HG03060 (cell line): Measurements from ENCODE around the gene GRIK1.

Experiments
- ATAC-seq: cut with Tn5 transposase; IDR thresholded peaks from one replicate; pipeline ENCODE4 v1.9.1; 2021; ENCODE audit warnings: low read depth, moderate number of reproducible peaks; ENCODE audit not compliant: unreplicated experiment

GRIK1 gene

DNA sequence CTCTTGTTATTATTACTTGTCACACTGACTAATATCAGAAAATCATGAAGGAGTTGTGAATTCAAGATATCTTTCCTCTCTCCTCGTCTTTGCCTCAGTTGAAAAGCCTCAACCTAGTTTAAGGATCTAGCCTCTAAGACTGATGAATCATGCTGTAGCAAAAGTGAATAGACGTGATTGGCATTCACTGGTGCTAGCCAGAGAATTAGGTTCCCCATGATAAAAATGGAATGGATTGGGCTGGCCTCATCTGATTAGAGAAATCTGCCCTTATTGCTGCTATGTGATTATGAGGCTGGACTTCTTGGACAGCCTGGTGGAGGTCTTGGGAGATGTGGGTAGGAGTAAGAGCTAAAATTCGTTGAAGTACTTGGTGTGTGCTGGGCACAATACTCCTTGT is 432.8 kb downstream of the GRIK1 start:
- no peak for ATAC-seq

DNA sequence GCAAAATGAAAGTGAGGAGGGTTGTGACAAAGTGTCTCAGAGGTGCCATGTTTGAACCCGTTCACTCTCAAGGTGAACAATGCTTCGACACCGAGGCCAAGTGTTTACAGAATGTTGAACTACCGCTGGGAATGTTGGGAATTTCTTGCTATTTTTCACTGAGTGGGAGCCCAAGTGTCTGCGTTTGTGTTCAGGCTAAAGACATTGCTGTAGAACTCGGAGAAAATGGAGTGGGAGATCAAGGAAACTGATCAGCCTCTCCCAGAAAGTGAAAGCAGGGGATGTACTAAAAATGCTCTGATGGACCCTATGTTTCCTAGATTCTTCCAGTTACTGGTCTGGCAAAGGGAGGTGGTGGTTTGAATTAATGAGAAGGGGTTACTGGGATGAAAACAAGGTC is 433.6 kb downstream of the GRIK1 start:
- no peak for ATAC-seq

GRCh38 chr21:29504751-29505321 is 435.0 kb downstream of the GRIK1 start:
- ATAC-seq = no peak

DNA sequence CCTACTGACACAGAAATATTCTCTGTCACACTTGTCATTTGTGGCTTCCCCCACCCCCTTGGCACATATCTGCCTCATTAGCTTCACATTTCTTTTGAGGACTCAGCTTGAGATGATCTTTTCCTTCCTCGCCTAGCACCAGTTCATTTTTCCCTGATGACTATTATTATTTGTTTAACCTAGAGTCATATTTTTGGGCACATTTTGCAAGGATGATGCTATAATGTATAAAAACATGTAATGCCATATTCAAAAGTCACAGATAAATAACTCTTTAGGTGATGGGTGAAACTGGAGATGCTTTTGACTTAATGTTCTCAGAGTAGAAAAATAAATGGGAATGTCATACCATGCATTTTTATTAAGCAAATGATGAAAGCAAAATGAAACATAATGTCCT is 438.3 kb downstream of the GRIK1 start:
- no peak for ATAC-seq

GRCh38 chr21:29499734-29500343 is 440.0 kb downstream of the GRIK1 start:
- no peak for ATAC-seq

DNA sequence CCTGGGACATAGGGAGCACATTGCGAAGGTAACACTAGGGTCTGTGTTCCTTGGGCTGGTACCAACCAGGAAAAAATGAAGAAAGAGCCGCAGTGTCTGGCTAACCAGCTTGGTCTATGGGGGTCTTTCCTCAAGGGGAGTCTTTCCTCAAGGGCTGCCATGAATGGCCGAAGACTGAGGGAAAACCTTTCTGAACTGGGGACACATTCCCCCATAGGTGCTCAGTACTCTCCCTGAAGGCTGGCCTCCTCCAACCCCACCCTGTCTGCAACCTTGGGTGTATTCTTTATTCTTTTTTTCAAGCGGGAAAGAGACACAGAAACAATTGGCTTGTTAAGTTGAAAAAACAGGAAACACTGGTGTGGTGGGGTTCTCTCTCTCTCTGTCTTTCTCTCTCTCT is 440.6 kb downstream of the GRIK1 start:
- no peak for ATAC-seq

DNA sequence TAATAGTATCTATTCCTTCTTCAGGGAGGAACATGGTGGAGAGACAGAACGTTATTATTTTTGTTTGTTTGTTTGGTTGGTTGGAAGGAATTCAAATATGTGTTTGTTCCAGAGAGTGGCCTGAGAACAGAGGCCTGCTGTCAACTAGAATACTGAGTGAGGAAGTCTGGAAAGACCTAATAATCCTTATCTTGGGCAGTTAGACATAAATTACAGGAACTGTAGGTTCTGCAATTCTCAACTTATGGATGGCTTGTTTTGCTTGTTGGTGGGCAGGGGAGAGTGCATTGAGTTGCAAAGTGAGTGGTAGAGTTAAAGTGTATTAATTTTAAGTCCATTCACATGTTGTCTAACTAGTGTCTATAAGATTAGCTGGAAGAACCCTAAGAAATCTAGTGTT is 443.5 kb downstream of the GRIK1 start:
- no peak for ATAC-seq

DNA sequence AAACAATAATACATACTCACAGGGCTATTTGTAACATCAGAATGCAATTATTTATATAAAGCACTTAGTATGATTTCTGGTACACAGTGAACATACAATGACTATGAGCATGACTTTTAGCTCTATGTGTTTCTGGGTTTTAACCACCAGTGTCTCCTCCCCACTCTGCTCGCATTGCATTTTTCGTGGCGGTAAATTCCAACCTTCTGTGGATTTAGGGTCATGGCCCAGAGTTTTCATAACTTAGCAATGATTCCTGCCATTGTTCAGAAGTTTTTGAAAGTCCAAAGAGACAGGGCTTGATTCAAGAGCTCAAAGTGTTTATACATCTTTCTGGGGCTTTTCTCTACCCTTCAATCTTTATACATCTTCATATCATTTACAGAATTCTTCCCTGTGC is 449.8 kb downstream of the GRIK1 start:
- ATAC-seq = no peak

GRCh38 chr21:29487154-29487553 is 452.6 kb downstream of the GRIK1 start:
- ATAC-seq = no peak
